HEK293 (cell line): ENCODE data around the gene NEU3.
"Not testable (repeated sequence)": the region's sequence is repeated elsewhere in the genome, so short reads cannot be mapped to it uniquely, and the experiment has no call there.

ENCODE experiments used
- GLIS1 ChIP-seq: fragments of 450-650 bp; formaldehyde crosslinking; IDR thresholded peaks from 2 replicates; pipeline ENCODE4 v1.5.1; 2016; ENCODE audit warnings: missing biosample characterization, missing genetic modification characterization
- ZBTB17 ChIP-seq: fragments of 450-650 bp; formaldehyde crosslinking; IDR thresholded peaks from 2 replicates; pipeline ENCODE4 v1.5.1; 2016; ENCODE audit warnings: missing biosample characterization, missing genetic modification characterization
- ZBTB21 ChIP-seq: fragments of 450-650 bp; formaldehyde crosslinking; IDR thresholded peaks from 2 replicates; pipeline ENCODE4 v1.5.1; 2017; ENCODE audit warnings: missing biosample characterization, missing genetic modification characterization
- ZBTB26 ChIP-seq: fragments of 450-650 bp; formaldehyde crosslinking; optimal IDR thresholded peaks from 2 replicates; pipeline ENCODE3; 2016; ENCODE audit warnings: missing biosample characterization, mild to moderate bottlenecking, missing genetic modification characterization
- ZFHX2 ChIP-seq: fragments of 450-650 bp; formaldehyde crosslinking; conservative IDR thresholded peaks from 2 replicates; pipeline ENCODE4 v1.5.1; 2016; ENCODE audit warnings: missing biosample characterization, missing genetic modification characterization
- ZFP69B ChIP-seq: fragments of 450-650 bp; formaldehyde crosslinking; IDR thresholded peaks from 2 replicates; pipeline ENCODE4 v1.5.1; 2016; ENCODE audit warnings: missing biosample characterization, missing genetic modification characterization
- ZNF133 ChIP-seq: fragments of 450-650 bp; formaldehyde crosslinking; IDR thresholded peaks from 2 replicates; pipeline ENCODE4 v1.5.1; 2016; ENCODE audit warnings: missing biosample characterization, missing genetic modification characterization
- ZNF175 ChIP-seq: fragments of 450-650 bp; formaldehyde crosslinking; IDR thresholded peaks from 2 replicates; pipeline ENCODE4 v1.5.1; 2016; ENCODE audit warnings: missing biosample characterization, missing genetic modification characterization
- ZNF514 ChIP-seq: fragments of 450-650 bp; formaldehyde crosslinking; IDR thresholded peaks from 2 replicates; pipeline ENCODE4 v1.5.1; 2016; ENCODE audit warnings: missing biosample characterization, missing genetic modification characterization
- TF ChIP-seq, protein P1 (sequence below): fragments of 450-650 bp; formaldehyde crosslinking; IDR thresholded peaks from 2 replicates; pipeline ENCODE4 v1.5.1; 2016; ENCODE audit warnings: missing biosample characterization, missing genetic modification characterization

GRCh38 chr11:75020328-75020727 lies 31.6 kb downstream of the NEU3 start:
- TF ChIP-seq, protein P1, sequence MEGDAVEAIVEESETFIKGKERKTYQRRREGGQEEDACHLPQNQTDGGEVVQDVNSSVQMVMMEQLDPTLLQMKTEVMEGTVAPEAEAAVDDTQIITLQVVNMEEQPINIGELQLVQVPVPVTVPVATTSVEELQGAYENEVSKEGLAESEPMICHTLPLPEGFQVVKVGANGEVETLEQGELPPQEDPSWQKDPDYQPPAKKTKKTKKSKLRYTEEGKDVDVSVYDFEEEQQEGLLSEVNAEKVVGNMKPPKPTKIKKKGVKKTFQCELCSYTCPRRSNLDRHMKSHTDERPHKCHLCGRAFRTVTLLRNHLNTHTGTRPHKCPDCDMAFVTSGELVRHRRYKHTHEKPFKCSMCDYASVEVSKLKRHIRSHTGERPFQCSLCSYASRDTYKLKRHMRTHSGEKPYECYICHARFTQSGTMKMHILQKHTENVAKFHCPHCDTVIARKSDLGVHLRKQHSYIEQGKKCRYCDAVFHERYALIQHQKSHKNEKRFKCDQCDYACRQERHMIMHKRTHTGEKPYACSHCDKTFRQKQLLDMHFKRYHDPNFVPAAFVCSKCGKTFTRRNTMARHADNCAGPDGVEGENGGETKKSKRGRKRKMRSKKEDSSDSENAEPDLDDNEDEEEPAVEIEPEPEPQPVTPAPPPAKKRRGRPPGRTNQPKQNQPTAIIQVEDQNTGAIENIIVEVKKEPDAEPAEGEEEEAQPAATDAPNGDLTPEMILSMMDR: not testable (repeated sequence)
- TF ChIP-seq GLIS1 (tag by site-specific recombination); ZFP69B; ZBTB21 (tag by site-specific recombination); ZNF175 (tag by site-specific recombination); ZBTB17 (tag by site-specific recombination); ZNF133 (tag by site-specific recombination); ZNF514 (tag by site-specific recombination); ZBTB26 (tag by site-specific recombination); ZFHX2: not testable (repeated sequence)
